ENCODE data around the gene OSBP. TPM values are rescaled to one million over a fixed set of nuclear protein-coding genes. Genes with fewer than 3 reads are reported as not detected.

Gene OSBP
- total RNA-seq, 4 donors from 2014 or later, result 32.5 to 40.0 (median 33.3) TPM

GRCh38 chr11:59654893-59655292 is 39.3 kb upstream of the OSBP start:
- Histone ChIP-seq H3K36me3 (peaks cover 92 to 100% (median 95%) of the 10 kb centered on the region in 4 donors), H3K9me3 (no peaks in the 10 kb centered on the region), H3K27ac (replicated peaks in 1 of 4) (no peak overlapping the region), H3K4me3 (no peak overlapping the region), H3K4me1 (peaks cover 0 to under 1% (median 0%) of the 10 kb centered on the region in 4 donors), H3K27me3 (no peaks in the 10 kb centered on the region)
- 88% methylated on average over 4 of the region's 4 CpGs for WGBS
- no peak for DNase-seq (ENCODE audit: extremely low spot score)
- TF ChIP-seq POLR2A (IDR thresholded peaks at IDR 0.05; ENCODE audit: low read depth), result no peak
- TF ChIP-seq CTCF (IDR thresholded peaks at IDR 0.05), result no peak
- TF ChIP-seq POLR2AphosphoS5 (IDR thresholded peaks at IDR 0.05), result no peak
- TF ChIP-seq EP300 (IDR thresholded peaks at IDR 0.05), result no peak
- intact Hi-C loops (cut with DNase I), result no loop called here

- intact Hi-C loops (cut with DNase I), result no loop called here
- Histone ChIP-seq H3K4me1 (peaks cover 0 to 13% (median 6%) of the 10 kb centered on the region in 4 donors), H3K9me3 (no peaks in the 10 kb centered on the region), H3K27ac (replicated peaks in 1 of 4) (no peak overlapping the region), H3K27me3 (no peaks in the 10 kb centered on the region), H3K36me3 (peaks cover 63 to 97% (median 82%) of the 10 kb centered on the region in 4 donors), H3K4me3 (no peak overlapping the region)
- TF ChIP-seq POLR2A (IDR thresholded peaks at IDR 0.05; ENCODE audit: low read depth), result no peak
- TF ChIP-seq EP300 (IDR thresholded peaks at IDR 0.05), result no peak
- TF ChIP-seq CTCF (IDR thresholded peaks at IDR 0.05), result no peak
- no peak for TF ChIP-seq POLR2AphosphoS5 (IDR thresholded peaks at IDR 0.05)
- 75% methylated on average over 3 of the region's 3 CpGs for WGBS
- no peak for DNase-seq (ENCODE audit: extremely low spot score)
These were observed 31.8 kb upstream of the OSBP start for GRCh38 chr11:59647245-59647980.

- peaks cover 63 to 97% (median 83%) of the 10 kb centered on the region in 4 donors for H3K36me3 ChIP-seq
- no peak for DNase-seq (ENCODE audit: extremely low spot score)
These were observed 29.0 kb upstream of the OSBP start for GRCh38 chr11:59644528-59644927.

DNA sequence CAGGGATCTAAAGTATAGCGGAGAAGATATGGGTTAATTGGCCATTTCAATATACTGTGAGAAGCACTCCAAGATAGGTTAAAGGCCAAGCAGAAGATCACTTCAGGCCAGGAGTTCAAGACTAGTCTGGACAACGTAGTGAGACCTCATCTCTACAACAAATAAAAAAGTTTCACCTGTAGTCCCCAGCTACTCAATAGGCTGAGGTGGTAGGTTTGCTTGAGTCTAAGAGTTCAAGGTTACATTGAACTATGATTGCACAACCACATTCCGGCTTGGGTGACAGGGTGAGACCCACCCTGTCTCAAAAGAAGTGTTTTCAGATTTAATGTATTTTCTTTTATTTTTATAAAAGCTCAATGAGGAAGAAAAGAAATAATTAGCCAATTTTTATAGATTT is 27.8 kb upstream of the OSBP start:
- peaks cover 63 to 97% (median 83%) of the 10 kb centered on the region in 4 donors for H3K36me3 ChIP-seq

More at GRCh38 chr11:59644528-59644927, 29.0 kb upstream of the OSBP start:
- H3K27ac ChIP-seq (replicated peaks in 1 of 4), result no peak overlapping the region
- intact Hi-C loops (cut with DNase I), result no loop called here
- H3K27me3 ChIP-seq, result no peaks in the 10 kb centered on the region
- peaks cover 0 to 13% (median 6%) of the 10 kb centered on the region in 4 donors for H3K4me1 ChIP-seq
- no peak overlapping the region for H3K4me3 ChIP-seq
- 69% methylated on average over 3 of the region's 3 CpGs for WGBS
- H3K9me3 ChIP-seq, result no peaks in the 10 kb centered on the region
- TF ChIP-seq CTCF (IDR thresholded peaks at IDR 0.05) (no peak), POLR2AphosphoS5 (IDR thresholded peaks at IDR 0.05) (no peak), POLR2A (IDR thresholded peaks at IDR 0.05; ENCODE audit: low read depth) (no peak), EP300 (IDR thresholded peaks at IDR 0.05) (no peak)

More for the DNA sequence above, 27.8 kb upstream of the OSBP start:
- no peak overlapping the region for H3K4me3 ChIP-seq
- no peak for DNase-seq (ENCODE audit: extremely low spot score)
- H3K27ac ChIP-seq (replicated peaks in 1 of 4), result no peak overlapping the region
- no peaks in the 10 kb centered on the region for H3K9me3 ChIP-seq
- WGBS, result 83% methylated on average over 3 of the region's 3 CpGs
- H3K27me3 ChIP-seq, result no peaks in the 10 kb centered on the region
- H3K4me1 ChIP-seq, result peaks cover 0 to 13% (median 6%) of the 10 kb centered on the region in 4 donors
- intact Hi-C loops (cut with DNase I), result no loop called here
- TF ChIP-seq CTCF (IDR thresholded peaks at IDR 0.05), result no peak
- TF ChIP-seq POLR2A (IDR thresholded peaks at IDR 0.05; ENCODE audit: low read depth), result no peak
- TF ChIP-seq POLR2AphosphoS5 (IDR thresholded peaks at IDR 0.05), result no peak
- no peak for TF ChIP-seq EP300 (IDR thresholded peaks at IDR 0.05)
